ENCODE results near the gene OR6M1. TPM values are rescaled to one million over a fixed set of nuclear protein-coding genes. Genes with fewer than 3 reads are reported as not detected.
A peak's percentile ranks its signal among the peaks of the same experiment; 100 is the strongest.

OR6M1 gene
- total and polyA plus RNA-seq, 2 donors (not counting 3 experiments of a cell fraction or from before 2014, with no cell fraction given): not detected

DNA sequence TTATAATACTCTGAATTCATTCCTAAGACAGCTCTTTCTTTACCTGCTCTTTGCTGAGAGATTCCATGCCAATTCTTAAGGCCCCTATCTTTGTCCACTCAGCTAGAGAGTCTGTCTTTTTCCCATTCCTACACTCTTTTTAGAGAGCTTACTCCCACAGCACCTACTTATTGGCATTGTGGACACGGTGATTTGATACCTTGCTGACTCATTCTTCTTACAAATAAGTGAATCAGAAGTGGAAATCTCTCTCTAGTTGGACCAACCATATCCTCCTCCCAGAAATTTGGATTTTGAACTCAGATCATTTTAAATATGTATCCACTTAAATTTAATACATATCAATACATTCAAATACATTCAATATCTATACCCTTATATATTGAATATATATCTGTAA lies 32.5 kb upstream of the OR6M1 start:
- Histone ChIP-seq H3K4me1 (ENCODE audit: control insufficient read depth, extremely low read depth, insufficient read depth, low read length) (peaks cover 10% of the 10 kb centered on the region), H3K9me3 (replicated peaks; ENCODE audit: control insufficient read depth, insufficient read depth, low read length) (no peaks in the 10 kb centered on the region), H3K27ac (ENCODE audit: insufficient read depth, low read depth, low read length) (no peak overlapping the region), H3K4me3 (replicated peaks in 1 of 3; ENCODE audit: insufficient read depth in 1 of 3, low read depth in 1 of 3, low read length in 3 of 3) (no peak overlapping the region), H3K4me2 (ENCODE audit: insufficient read depth, low read length) (no peak overlapping the region), H3K36me3 (ENCODE audit: control insufficient read depth in 2 of 2, extremely low read depth in 1 of 2, insufficient read depth in 2 of 2, low read length in 2 of 2) (no peaks in the 10 kb centered on the region), H2AFZ (ENCODE audit: low read depth, low read length) (no peak overlapping the region), H3K9ac (replicated peaks; ENCODE audit: extremely low read depth, insufficient read depth, low read length) (no peak overlapping the region), H3K9me1 (replicated peaks; ENCODE audit: control insufficient read depth, extremely low read depth, insufficient read depth, low read length) (no peaks in the 10 kb centered on the region), H4K20me1 (replicated peaks; ENCODE audit: control insufficient read depth, extremely low read depth, insufficient read depth, low read length) (no peaks in the 10 kb centered on the region), H3K27me3 (ENCODE audit: control insufficient read depth in 2 of 2, insufficient read depth in 2 of 2, low read length in 2 of 2) (no peaks in the 10 kb centered on the region), H3K79me2 (ENCODE audit: control insufficient read depth, insufficient read depth, low read length) (no peaks in the 10 kb centered on the region)
- intact Hi-C loops (cut with micrococcal nuclease) (no loop called here), dilution Hi-C loops (cut with MboI; ENCODE audit: extremely low pct_ligation_motif_present, low sequenced_read_pairs) (no loop called here)
- TF ChIP-seq, protein P1, sequence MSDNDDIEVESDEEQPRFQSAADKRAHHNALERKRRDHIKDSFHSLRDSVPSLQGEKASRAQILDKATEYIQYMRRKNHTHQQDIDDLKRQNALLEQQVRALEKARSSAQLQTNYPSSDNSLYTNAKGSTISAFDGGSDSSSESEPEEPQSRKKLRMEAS (IDR thresholded peaks at IDR 0.05; ENCODE audit: insufficient read depth, insufficient read length): no peak
- TF ChIP-seq MYC (IDR thresholded peaks at IDR 0.05; ENCODE audit: low read depth, low read length) (no peak), GATA2 (IDR thresholded peaks at IDR 0.05; ENCODE audit: insufficient read depth, insufficient read length, low read depth, low read length) (no peak), EZH2 (IDR thresholded peaks at IDR 0.05; ENCODE audit: borderline replicate concordance, low read depth, low read length, severe bottlenecking) (no peak), FOS (IDR thresholded peaks at IDR 0.05; ENCODE audit: borderline replicate concordance, insufficient read depth, low read length) (peak; percentile 11), POLR2AphosphoS5 (IDR thresholded peaks at IDR 0.05; ENCODE audit: insufficient read depth, low read depth, low read length) (no peak)
- FAIRE-seq: no peak
- no TSS peak for BruUV-seq (replicated peaks)
- no peak for DNase-seq (ENCODE audit: low read depth, low spot score)
- ChIA-PET POLR2A (no interaction called here), CTCF (interaction anchor here (0.8 kb wide), 1 partner anchor 114 kb away, joined by 3 read pairs; no protein-coding TSS in a partner anchor)

- no peak overlapping the region for H2AFZ ChIP-seq (ENCODE audit: low read depth, low read length)
- dilution Hi-C loops (cut with MboI; ENCODE audit: extremely low pct_ligation_motif_present, low sequenced_read_pairs) (no loop called here), intact Hi-C loops (cut with micrococcal nuclease) (no loop called here)
- H3K9me1 ChIP-seq (replicated peaks; ENCODE audit: control insufficient read depth, extremely low read depth, insufficient read depth, low read length): no peaks in the 10 kb centered on the region
- H3K4me2 ChIP-seq (ENCODE audit: insufficient read depth, low read length): no peak overlapping the region
- DNase-seq (ENCODE audit: low read depth, low spot score) (no peak), FAIRE-seq (no peak)
- H3K9me3 ChIP-seq (replicated peaks; ENCODE audit: control insufficient read depth, insufficient read depth, low read length): no peaks in the 10 kb centered on the region
- no peaks in the 10 kb centered on the region for H3K79me2 ChIP-seq (ENCODE audit: control insufficient read depth, insufficient read depth, low read length)
- no peak overlapping the region for H3K27ac ChIP-seq (ENCODE audit: insufficient read depth, low read depth, low read length)
- POLR2A ChIA-PET: no interaction called here
- no peak overlapping the region for H3K4me3 ChIP-seq (replicated peaks in 1 of 3; ENCODE audit: insufficient read depth in 1 of 3, low read depth in 1 of 3, low read length in 3 of 3)
- no peaks in the 10 kb centered on the region for H3K36me3 ChIP-seq (ENCODE audit: control insufficient read depth in 2 of 2, extremely low read depth in 1 of 2, insufficient read depth in 2 of 2, low read length in 2 of 2)
- no peak overlapping the region for H3K9ac ChIP-seq (replicated peaks; ENCODE audit: extremely low read depth, insufficient read depth, low read length)
- H3K27me3 ChIP-seq (ENCODE audit: control insufficient read depth in 2 of 2, insufficient read depth in 2 of 2, low read length in 2 of 2): no peaks in the 10 kb centered on the region
- BruUV-seq (replicated peaks): no TSS peak
- peaks cover 10% of the 10 kb centered on the region for H3K4me1 ChIP-seq (ENCODE audit: control insufficient read depth, extremely low read depth, insufficient read depth, low read length)
- no peak for TF ChIP-seq EZH2 (IDR thresholded peaks at IDR 0.05; ENCODE audit: borderline replicate concordance, low read depth, low read length, severe bottlenecking)
- TF ChIP-seq POLR2AphosphoS5 (IDR thresholded peaks at IDR 0.05; ENCODE audit: insufficient read depth, low read depth, low read length): no peak
- TF ChIP-seq, protein P1 (IDR thresholded peaks at IDR 0.05; ENCODE audit: insufficient read depth, insufficient read length): no peak
- no peak for TF ChIP-seq FOS (IDR thresholded peaks at IDR 0.05; ENCODE audit: borderline replicate concordance, insufficient read depth, low read length)
- no peak for TF ChIP-seq MYC (IDR thresholded peaks at IDR 0.05; ENCODE audit: low read depth, low read length)
- no peak for TF ChIP-seq JUN (IDR thresholded peaks at IDR 0.05; ENCODE audit: borderline replicate concordance, insufficient read depth, insufficient read length, low read depth)
- no peak for TF ChIP-seq POLR2A (IDR thresholded peaks at IDR 0.05; ENCODE audit: low read depth, low read length)
- CTCF ChIA-PET: interaction anchor here (1.0 kb wide), 1 partner anchor 131 kb away, joined by 3 read pairs; no protein-coding TSS in a partner anchor
- no peaks in the 10 kb centered on the region for H4K20me1 ChIP-seq (replicated peaks; ENCODE audit: control insufficient read depth, extremely low read depth, insufficient read depth, low read length)
Observed at GRCh38 chr11:123838199-123838598, 32.0 kb upstream of the OR6M1 start.
